Measurements from ENCODE around the gene CSMD2. TPM values are rescaled to one million over a fixed set of nuclear protein-coding genes. Genes with fewer than 3 reads are reported as not detected.
A peak's percentile ranks its signal among the peaks of the same experiment; 100 is the strongest.

The CSMD2 gene
- total and polyA plus RNA-seq, 2 of the 8 experiments (the other 6 are each of a cell fraction or from before 2014, with no cell fraction given): 7.0 to 14.7 TPM

DNA sequence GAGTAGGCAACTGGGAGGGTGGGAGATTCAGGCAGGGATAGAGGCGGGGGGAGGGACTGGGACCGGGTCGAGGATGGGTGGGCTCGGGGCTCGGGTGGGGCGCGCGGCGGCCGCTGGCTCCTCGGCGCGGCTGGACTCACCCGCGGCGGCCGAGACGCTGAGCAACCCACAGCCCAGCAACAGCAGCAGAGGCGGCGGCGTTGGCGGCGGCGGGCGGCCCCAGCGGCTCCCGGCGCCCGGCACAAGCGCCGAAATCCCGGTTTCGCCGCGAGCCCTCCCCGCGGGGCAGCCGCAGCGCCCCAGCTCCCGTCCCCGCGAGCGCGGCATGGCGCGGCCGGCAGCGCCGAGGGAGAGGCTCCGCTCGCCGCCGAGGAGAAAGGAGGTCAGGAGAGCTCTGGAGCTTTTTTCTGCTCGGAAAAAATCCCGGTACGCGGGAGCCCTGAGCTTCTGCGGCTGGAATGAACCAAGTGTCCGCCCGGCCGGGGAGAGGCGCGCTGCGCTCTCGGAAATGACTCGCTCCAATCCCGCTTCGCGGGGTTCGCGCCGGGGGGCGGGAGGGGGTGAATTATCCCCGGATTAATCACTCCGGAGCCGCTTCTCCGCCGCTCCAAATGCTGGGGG is at the start of gene CSMD2 (continued):
- TF ChIP-seq, protein P1, sequence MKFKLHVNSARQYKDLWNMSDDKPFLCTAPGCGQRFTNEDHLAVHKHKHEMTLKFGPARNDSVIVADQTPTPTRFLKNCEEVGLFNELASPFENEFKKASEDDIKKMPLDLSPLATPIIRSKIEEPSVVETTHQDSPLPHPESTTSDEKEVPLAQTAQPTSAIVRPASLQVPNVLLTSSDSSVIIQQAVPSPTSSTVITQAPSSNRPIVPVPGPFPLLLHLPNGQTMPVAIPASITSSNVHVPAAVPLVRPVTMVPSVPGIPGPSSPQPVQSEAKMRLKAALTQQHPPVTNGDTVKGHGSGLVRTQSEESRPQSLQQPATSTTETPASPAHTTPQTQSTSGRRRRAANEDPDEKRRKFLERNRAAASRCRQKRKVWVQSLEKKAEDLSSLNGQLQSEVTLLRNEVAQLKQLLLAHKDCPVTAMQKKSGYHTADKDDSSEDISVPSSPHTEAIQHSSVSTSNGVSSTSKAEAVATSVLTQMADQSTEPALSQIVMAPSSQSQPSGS (IDR thresholded peaks at IDR 0.05; ENCODE audit: low read length): 0 out of 2 replicates have a peak, but pooled peaks have one; percentile 27
- TF ChIP-seq TAF1 (IDR thresholded peaks at IDR 0.05; ENCODE audit: low read depth, low read length) (peak; percentile 93), CHD1 (IDR thresholded peaks at IDR 0.05; ENCODE audit: low read depth, low read length) (peak; percentile 58; the same call in 1 of the 2 replicates), CTBP2 (IDR thresholded peaks at IDR 0.05; ENCODE audit: borderline replicate concordance, insufficient read depth, insufficient read length, low read length) (no peak), CREB1 (IDR thresholded peaks at IDR 0.05) (peak; percentile 45; the same call in 1 of the 2 replicates), TCF12 (IDR thresholded peaks at IDR 0.05; ENCODE audit: low read depth, low read length) (no peak), POLR2A (IDR thresholded peaks at IDR 0.05; ENCODE audit: control extremely low read depth in 1 of 2, low read depth in 2 of 2, low read length in 2 of 2) (peak in 1 of 2 experiments; percentile 52; a peak in 2 of 3 replicates), RFX5 (IDR thresholded peaks at IDR 0.05; ENCODE audit: borderline replicate concordance, low read depth, low read length) (no peak), POLR2AphosphoS5 (IDR thresholded peaks at IDR 0.05; ENCODE audit: low read depth, low read length) (0 out of 2 replicates have a peak, but pooled peaks have one; percentile 13), SUZ12 (IDR thresholded peaks at IDR 0.05; ENCODE audit: low read length) (0 out of 2 replicates have a peak, but pooled peaks have one; percentile 2), EP300 (IDR thresholded peaks at IDR 0.05; ENCODE audit: borderline replicate concordance in 1 of 2, low read depth in 2 of 2, low read length in 2 of 2) (peak in 1 of 2 experiments; percentile 92; a peak in 2 of 3 replicates), JUND (IDR thresholded peaks at IDR 0.05; ENCODE audit: low read length) (peak; percentile 86; the same call in 1 of the 2 replicates)
- TF ChIP-seq, protein P2, sequence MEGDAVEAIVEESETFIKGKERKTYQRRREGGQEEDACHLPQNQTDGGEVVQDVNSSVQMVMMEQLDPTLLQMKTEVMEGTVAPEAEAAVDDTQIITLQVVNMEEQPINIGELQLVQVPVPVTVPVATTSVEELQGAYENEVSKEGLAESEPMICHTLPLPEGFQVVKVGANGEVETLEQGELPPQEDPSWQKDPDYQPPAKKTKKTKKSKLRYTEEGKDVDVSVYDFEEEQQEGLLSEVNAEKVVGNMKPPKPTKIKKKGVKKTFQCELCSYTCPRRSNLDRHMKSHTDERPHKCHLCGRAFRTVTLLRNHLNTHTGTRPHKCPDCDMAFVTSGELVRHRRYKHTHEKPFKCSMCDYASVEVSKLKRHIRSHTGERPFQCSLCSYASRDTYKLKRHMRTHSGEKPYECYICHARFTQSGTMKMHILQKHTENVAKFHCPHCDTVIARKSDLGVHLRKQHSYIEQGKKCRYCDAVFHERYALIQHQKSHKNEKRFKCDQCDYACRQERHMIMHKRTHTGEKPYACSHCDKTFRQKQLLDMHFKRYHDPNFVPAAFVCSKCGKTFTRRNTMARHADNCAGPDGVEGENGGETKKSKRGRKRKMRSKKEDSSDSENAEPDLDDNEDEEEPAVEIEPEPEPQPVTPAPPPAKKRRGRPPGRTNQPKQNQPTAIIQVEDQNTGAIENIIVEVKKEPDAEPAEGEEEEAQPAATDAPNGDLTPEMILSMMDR (IDR thresholded peaks at IDR 0.05; ENCODE audit: control extremely low read depth in 1 of 3, insufficient read depth in 1 of 3, low read depth in 1 of 3, low read length in 3 of 3): peak in 1 of 3 experiments; percentile 1; a peak in 1 of 4 replicates
